Sigmoid colon (tissue), 7 donors: ENCODE measurements around the gene LCORL. TPM values are rescaled to one million over a fixed set of nuclear protein-coding genes. Genes with fewer than 3 reads are reported as not detected.
"Not testable (repeated sequence)": the region's sequence is repeated elsewhere in the genome, so short reads cannot be mapped to it uniquely, and the experiment has no call there.

Experiments
- DNase-seq: peaks from one replicate; pipeline ENCODE4 v3.0.0-alpha.2; 2019
- H3K27ac ChIP-seq, 4 donors: fragments of 200-600 bp; sonication (generic); one replicate each; pipeline ENCODE4 v1.5.1; 2016 to 2019; ENCODE audit warnings: mild to moderate bottlenecking in 1 of 4
- H3K27me3 ChIP-seq, 3 donors: fragments of 200-600 bp; sonication (generic); one replicate each; pipeline ENCODE4 v1.5.1; 2019; ENCODE audit warnings: mild to moderate bottlenecking in 1 of 3
- H3K36me3 ChIP-seq, 4 donors: fragments of 200-600 bp; sonication (generic); one replicate each; pipeline ENCODE4 v1.5.1; 2016 to 2019
- H3K4me1 ChIP-seq, 4 donors: fragments of 200-600 bp; sonication (generic); one replicate each; pipeline ENCODE4 v1.5.1; 2017 to 2019
- H3K4me3 ChIP-seq, 4 donors: fragments of 200-600 bp; sonication (generic); one replicate each; pipeline ENCODE4 v1.5.1; 2017 to 2019; ENCODE audit warnings: mild to moderate bottlenecking in 2 of 4, moderate library complexity in 1 of 4
- H3K9me3 ChIP-seq, 4 donors: fragments of 200-600 bp in 3 of 4; sonication (generic) in 3 of 4; one replicate each; pipeline versions ENCODE4 v1.5.1 to v1.6.1; 2013 to 2019
- EP300 ChIP-seq, 4 donors: sonication (generic); formaldehyde crosslinking; IDR thresholded peaks; one replicate each; pipeline ENCODE4 v1.6.1; 2017; ENCODE audit warnings: antibody characterized with exemption in 4 of 4
- POLR2A ChIP-seq, 2 donors: fragments of 450-650 bp; IDR thresholded peaks; one replicate each; pipeline ENCODE4 v1.6.1; 2016; ENCODE audit warnings: antibody characterized with exemption in 2 of 2, mild to moderate bottlenecking in 2 of 2, moderate library complexity in 2 of 2
- POLR2AphosphoS5 ChIP-seq, 4 donors: sonication (generic); formaldehyde crosslinking; IDR thresholded peaks; one replicate each; pipeline ENCODE4 v1.6.1; 2017; ENCODE audit warnings: antibody characterized with exemption in 4 of 4
- WGBS, 2 donors: extraction: QIAGEN DNeasy Blood & Tissue Kit; methylation state at CpG; one replicate each; pipeline ENCODE4 v1.1.7; 2013; 5-methylcytosine and 5-hydroxymethylcytosine counted together
- intact Hi-C: fragments of 100-400 bp; cut with DNase I; formaldehyde crosslinking; loops from one replicate; pipeline ENCODE4 v1.15.1; 2023
- polyA plus RNA-seq, 3 donors: library from polyadenylated mRNA; stranded (reverse); fragments of 200-250 nt; gene quantifications; one replicate each; pipeline ENCODE4 v1.2.3, GENCODE V29; 2013
- total RNA-seq, 4 donors: library from RNA; depleted of rRNA; stranded (reverse); fragments of >200 nt; gene quantifications; one replicate each; pipeline ENCODE4 v1.1.0, GENCODE V29; 2016
- TF ChIP-seq, protein P1 (sequence below), 4 experiments: fragments of 450-650 bp in 3 of 4; fragments of 200-600 bp in 1 of 4; IDR thresholded peaks; one replicate each; pipeline ENCODE4 v1.5.1; 2016 to 2019; ENCODE audit warnings: antibody characterized with exemption in 4 of 4, mild to moderate bottlenecking in 3 of 4, moderate library complexity in 2 of 4
- donor health status: healthy with polysubstance abuse.
- donor health status: Bipolar disorder and iron deficiency.
- donor health status: healthy.

Gene LCORL
- total and polyA plus RNA-seq, 7 donors, result 3.2 to 46.0 (median 27.5) TPM

DNA sequence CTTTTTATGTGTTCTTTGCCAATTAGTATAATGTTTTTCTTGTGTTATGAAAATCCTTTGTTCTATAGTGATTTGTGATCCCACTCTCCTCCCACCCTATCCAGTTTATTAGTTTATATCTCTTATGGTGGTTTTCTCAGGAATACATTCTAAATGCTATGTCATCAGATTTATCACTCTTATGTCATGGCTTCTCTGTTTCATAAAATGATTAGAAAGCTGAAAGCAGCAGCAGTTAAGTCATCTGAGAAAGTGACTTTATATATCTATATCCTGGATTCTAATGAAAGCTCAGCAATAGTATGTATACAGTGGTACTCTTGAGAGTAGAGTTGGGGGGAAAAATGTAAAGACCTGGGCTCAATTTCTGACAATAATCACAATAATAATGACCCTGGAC, 169.6 kb downstream of the LCORL start:
- no peak for TF ChIP-seq POLR2A (IDR thresholded peaks at IDR 0.05)
- TF ChIP-seq, protein P1, sequence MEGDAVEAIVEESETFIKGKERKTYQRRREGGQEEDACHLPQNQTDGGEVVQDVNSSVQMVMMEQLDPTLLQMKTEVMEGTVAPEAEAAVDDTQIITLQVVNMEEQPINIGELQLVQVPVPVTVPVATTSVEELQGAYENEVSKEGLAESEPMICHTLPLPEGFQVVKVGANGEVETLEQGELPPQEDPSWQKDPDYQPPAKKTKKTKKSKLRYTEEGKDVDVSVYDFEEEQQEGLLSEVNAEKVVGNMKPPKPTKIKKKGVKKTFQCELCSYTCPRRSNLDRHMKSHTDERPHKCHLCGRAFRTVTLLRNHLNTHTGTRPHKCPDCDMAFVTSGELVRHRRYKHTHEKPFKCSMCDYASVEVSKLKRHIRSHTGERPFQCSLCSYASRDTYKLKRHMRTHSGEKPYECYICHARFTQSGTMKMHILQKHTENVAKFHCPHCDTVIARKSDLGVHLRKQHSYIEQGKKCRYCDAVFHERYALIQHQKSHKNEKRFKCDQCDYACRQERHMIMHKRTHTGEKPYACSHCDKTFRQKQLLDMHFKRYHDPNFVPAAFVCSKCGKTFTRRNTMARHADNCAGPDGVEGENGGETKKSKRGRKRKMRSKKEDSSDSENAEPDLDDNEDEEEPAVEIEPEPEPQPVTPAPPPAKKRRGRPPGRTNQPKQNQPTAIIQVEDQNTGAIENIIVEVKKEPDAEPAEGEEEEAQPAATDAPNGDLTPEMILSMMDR (IDR thresholded peaks at IDR 0.05), result no peak
- no peak for TF ChIP-seq EP300 (IDR thresholded peaks at IDR 0.05)
- no peak for TF ChIP-seq POLR2AphosphoS5 (IDR thresholded peaks at IDR 0.05)
- H3K4me1 ChIP-seq, result no peaks in the 10 kb centered on the region
- DNase-seq, result no peak
- no peak overlapping the region for H3K27ac ChIP-seq
- H3K9me3 ChIP-seq, result no peaks in the 10 kb centered on the region
- intact Hi-C loops, result no loop called here
- H3K27me3 ChIP-seq, result no peaks in the 10 kb centered on the region
- no peaks in the 10 kb centered on the region for H3K36me3 ChIP-seq
- H3K4me3 ChIP-seq, result no peak overlapping the region

DNA sequence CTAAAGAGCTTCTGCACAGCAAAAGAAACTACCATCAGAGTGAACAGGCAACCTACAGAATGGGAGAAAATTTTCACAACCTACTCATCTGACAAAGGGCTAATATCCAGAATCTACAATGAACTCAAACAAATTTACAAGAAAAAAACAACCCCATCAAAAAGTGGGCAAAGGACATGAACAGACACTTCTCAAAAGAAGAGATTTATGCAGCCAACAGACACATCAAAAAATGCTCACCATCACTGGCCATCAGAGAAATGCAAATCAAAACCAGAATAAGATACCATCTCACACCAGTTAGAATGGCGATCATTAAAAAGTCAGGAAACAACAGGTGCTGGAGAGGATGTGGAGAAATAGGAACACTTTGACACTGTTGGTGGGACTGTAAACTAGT, 171.3 kb downstream of the LCORL start:
- WGBS, 2 donors, result 88 to 95% methylated on average over 1 of the region's 1 CpG
- DNase-seq, H3K36me3 ChIP-seq, H3K27me3 ChIP-seq, H3K4me3 ChIP-seq, H3K9me3 ChIP-seq, H3K27ac ChIP-seq, H3K4me1 ChIP-seq, intact Hi-C loops: not testable (repeated sequence)

DNA sequence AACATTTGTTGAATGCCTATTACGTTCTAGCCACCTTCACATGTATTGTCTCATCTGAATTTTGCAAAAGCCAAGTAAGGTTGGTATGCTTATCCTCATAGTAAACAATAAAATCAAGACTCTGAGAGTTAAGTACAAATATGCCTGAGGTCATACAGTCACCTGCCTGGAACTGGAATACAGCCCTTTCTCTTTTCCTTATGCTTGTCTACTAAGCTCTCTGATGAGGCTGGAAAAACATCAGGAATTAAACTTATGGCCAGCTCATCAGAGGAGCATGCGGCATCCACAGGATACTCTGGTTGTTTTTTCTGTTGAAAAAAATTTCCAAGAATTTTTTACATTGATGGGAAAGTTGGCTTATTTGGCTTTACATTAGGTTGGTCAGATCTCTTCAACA, 175.3 kb downstream of the LCORL start:
- H3K4me1 ChIP-seq, result no peaks in the 10 kb centered on the region
- DNase-seq, result no peak
- no peak for TF ChIP-seq POLR2AphosphoS5 (IDR thresholded peaks at IDR 0.05)
- no peak for TF ChIP-seq EP300 (IDR thresholded peaks at IDR 0.05)
- TF ChIP-seq, protein P1 (IDR thresholded peaks at IDR 0.05), result no peak
- TF ChIP-seq POLR2A (IDR thresholded peaks at IDR 0.05), result no peak
- no peaks in the 10 kb centered on the region for H3K27me3 ChIP-seq
- no peaks in the 10 kb centered on the region for H3K9me3 ChIP-seq
- H3K27ac ChIP-seq, result no peak overlapping the region
- intact Hi-C loops, result no loop called here
- H3K36me3 ChIP-seq, result no peaks in the 10 kb centered on the region
- 93 to 96% methylated on average over 2 of the region's 2 CpGs for WGBS, 2 donors
- no peak overlapping the region for H3K4me3 ChIP-seq

DNA sequence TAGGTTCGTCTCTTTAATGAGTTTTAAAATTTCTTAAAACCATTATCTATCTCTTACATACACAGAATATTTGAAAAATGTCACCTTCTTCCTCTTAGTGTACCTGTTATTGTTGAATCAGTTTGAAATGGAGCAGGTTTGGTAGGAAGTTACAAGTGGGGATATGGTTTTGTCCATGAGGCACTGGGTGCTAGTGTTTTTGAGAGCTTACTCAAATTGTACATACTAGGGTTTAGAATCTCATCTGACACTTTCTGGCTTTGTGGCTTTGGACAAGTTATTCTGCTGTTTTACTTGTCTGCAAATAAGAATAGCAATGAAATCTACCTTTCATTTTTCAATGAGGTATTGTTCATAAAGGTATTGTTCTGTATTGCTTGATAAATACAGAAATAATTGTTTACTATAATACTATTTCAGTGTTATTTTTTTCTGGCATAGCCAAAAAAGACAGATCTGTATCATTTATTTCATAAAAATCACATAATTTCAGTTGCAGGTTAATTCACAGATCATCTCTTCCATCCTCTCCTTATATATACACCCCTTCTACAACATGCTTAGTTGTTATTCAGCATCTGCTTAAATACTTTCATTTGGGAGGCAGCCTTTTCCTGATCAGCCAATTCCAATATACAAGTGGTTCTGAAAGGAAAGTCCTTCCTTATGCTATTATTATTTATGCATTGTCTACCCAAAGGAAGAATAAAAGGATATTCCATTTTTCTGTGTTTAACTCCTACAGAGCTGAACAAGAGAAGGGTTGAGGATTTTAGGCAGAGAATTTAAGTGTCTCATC, 197.5 kb downstream of the LCORL start:
- 82 to 86% methylated on average over 1 of the region's 1 CpG for WGBS, 2 donors
- DNase-seq, result no peak
- intact Hi-C loops, result no loop called here

DNA sequence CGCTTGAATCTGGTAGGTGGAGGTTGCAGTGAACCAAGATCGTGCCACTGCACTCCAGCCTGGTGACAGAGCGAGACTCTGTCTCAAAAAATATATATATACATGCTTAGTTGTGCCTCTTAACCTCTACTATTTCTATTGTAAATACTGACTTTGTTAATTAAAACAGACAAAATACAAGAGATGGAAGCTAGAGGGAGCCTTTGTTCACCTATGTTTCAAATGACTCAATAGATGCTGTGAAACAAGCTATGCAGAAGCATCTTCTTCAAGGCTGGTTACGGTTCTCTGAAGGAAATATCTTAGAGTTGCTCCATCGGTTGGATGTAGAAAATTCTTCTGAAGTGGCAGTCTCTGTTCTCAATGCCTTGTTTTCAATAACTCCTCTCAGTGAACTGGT, 204.5 kb downstream of the LCORL start:
- intact Hi-C loops, result loop anchor here (5.0 kb wide), 1 partner anchor 775 kb away; no protein-coding TSS in a partner anchor
- no peak for TF ChIP-seq POLR2A (IDR thresholded peaks at IDR 0.05)
- TF ChIP-seq, protein P1 (IDR thresholded peaks at IDR 0.05), result peak in 3 of 4 experiments; percentile 10 to 45 (median 43)
- DNase-seq, result no peak
- Histone ChIP-seq H3K4me3 (no peak overlapping the region), H3K27ac (no peak overlapping the region), H3K36me3 (no peaks in the 10 kb centered on the region), H3K27me3 (no peaks in the 10 kb centered on the region), H3K4me1 (no peaks in the 10 kb centered on the region), H3K9me3 (no peaks in the 10 kb centered on the region)
- WGBS, 2 donors, result 55 to 58% methylated on average over 5 of the region's 5 CpGs

More for the DNA sequence above, 197.5 kb downstream of the LCORL start:
- Histone ChIP-seq H3K4me1 (no peaks in the 10 kb centered on the region), H3K27me3 (no peaks in the 10 kb centered on the region), H3K27ac (no peak overlapping the region), H3K4me3 (no peak overlapping the region), H3K9me3 (no peaks in the 10 kb centered on the region), H3K36me3 (no peaks in the 10 kb centered on the region)
- TF ChIP-seq POLR2AphosphoS5 (IDR thresholded peaks at IDR 0.05) (no peak), EP300 (IDR thresholded peaks at IDR 0.05) (no peak), POLR2A (IDR thresholded peaks at IDR 0.05) (no peak)
- TF ChIP-seq, protein P1 (IDR thresholded peaks at IDR 0.05), result no peak
